ENCODE measurements around the gene EFNA1.
A peak's percentile ranks its signal among the peaks of the same experiment; 100 is the strongest.

EFNA1 gene

GRCh38 chr1:155127105-155127966 is at the start of gene EFNA1:
Gene EFNA1, plus strand, starts transcription at chr1:155127876. Its CDS starts 102 bp downstream, at chr1:155127978.
- DNase-seq (ENCODE audit: low spot score), result peak; percentile 96

GRCh38 chr1:155078469-155079209 is 49.0 kb upstream of the EFNA1 start, which contains the start of gene EFNA3:
Gene EFNA3, plus strand, starts transcription at chr1:155078837. Its CDS starts 105 bp downstream, at chr1:155078942.
- DNase-seq (ENCODE audit: low spot score), result peak; percentile 78

- no peak for DNase-seq (ENCODE audit: low spot score)
These were observed 48.5 kb upstream of the EFNA1 start for GRCh38 chr1:155079210-155079486.

GRCh38 chr1:155079487-155080311 is 48.0 kb upstream of the EFNA1 start:
- no peak for DNase-seq (ENCODE audit: low spot score)

DNA sequence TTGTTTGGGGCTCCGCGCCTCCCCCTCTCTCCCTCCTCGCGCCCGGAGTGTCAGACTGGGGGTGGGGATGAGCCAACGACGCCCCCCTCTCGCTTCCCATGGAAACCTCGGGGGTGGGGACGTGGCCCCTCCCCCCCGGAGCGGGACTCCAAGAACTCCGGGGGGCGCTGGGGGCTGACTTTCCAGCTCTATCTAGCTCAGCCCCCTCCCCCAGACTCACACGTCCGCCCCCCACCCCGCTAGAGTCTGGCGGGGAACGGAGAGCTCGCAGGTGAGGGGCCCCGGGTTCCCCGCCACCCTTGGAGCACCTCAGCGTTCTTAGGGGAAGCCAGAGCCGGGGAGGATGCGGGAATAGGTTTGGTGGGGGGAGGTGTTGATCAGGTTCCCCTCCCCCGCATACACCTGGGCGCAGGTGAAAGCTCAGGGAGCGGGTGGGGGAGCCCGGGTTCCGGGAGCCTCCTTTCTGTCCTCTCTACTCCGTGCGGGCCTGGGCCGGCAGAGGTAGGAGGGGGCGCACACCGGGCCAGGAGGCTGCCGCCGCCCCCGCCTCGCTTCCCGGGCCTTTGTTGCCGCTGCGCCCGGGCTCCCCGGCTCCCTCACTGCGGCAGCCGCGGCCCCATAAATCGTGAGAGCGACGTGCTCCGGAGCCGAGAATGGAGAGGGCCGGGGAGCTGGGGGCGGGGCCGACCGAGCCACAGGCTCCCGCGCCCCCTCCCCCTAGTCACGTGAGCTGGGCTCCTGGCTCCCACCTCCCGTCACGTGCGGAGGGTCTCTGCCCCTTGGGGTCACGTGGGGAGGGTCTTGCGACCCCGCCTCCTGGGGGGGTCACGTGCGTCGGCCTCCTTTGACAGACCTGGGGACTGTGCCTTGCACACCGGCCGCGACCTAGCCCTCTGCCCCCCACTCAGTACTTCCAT is 47.1 kb upstream of the EFNA1 start:
- DNase-seq (ENCODE audit: low spot score), result no peak

- no peak for DNase-seq (ENCODE audit: low spot score)
These were observed 46.0 kb upstream of the EFNA1 start for GRCh38 chr1:155081472-155082300.

- DNase-seq (ENCODE audit: low spot score), result no peak
These were observed 45.2 kb upstream of the EFNA1 start for GRCh38 chr1:155082301-155083051.

GRCh38 chr1:155083052-155083541 is 44.6 kb upstream of the EFNA1 start:
- DNase-seq (ENCODE audit: low spot score), result no peak

DNA sequence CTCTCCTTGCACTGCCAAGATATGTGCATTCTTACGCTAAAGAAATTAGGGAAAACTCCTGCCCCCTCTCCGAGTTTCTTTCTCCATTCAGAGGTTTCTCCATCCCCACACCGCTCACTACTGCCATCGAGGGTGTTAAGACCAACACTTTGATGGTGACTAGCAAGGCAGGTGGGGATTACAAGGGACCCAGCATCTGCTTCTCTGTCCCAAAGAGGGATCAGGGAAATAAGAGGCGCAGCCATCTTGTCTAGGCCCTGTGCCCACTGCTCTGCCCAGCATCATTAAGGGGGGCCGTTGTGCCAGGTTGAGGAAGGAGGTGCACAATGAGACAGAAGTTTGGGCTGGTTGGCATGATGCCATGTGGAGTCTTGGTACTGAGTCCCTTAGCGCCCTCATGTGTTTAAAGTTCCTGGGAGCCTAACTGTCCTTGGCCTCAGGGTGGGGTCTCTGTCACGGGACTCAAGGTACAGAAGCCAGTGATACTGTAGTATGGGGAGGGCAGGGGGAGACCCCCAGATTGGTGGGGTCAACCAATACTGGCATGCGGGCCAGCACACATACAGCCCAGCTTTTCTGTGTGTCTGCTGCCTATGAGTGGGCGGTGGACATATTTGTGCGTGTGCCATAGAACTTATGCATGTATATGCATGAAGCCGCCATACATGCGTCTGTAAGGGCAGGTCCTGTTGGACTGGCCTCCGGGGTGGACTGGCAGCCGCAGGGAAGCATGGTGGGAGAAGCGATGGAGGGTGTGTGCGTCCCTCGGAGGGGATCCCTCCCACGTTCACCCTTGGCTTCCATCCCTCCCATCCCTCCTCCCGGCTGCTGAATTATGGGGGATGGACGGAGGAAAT is 43.6 kb upstream of the EFNA1 start:
- DNase-seq (ENCODE audit: low spot score), result peak; percentile 66

DNA sequence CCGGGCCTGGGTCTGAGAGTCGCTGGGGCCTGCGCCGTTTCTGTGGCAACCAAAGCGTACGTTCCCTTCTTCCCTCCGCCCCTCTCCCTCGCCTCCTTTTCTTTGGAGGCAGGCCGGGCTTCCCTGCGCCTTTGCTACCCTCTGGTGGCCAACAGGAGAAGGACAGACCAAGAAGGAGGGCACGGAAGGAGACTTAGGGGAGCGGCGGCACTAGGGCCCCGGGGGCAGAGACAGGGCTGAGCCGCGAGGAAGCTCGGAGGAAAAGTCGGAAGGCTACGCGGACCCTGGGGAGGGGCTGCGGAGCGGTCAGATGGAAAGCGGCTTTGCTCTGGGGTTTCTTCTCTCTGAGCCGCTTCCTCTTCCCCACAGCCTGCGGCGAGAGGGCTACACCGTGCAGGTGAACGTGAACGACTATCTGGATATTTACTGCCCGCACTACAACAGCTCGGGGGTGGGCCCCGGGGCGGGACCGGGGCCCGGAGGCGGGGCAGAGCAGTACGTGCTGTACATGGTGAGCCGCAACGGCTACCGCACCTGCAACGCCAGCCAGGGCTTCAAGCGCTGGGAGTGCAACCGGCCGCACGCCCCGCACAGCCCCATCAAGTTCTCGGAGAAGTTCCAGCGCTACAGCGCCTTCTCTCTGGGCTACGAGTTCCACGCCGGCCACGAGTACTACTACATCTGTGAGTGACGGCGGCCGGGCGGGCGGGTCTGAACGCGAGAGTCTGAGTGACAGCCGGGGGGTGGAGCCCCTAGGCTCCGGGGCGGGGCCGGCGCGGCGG is 42.8 kb upstream of the EFNA1 start:
- DNase-seq (ENCODE audit: low spot score), result peak; percentile 97

GRCh38 chr1:155085504-155086127 is 42.1 kb upstream of the EFNA1 start:
- no peak for DNase-seq (ENCODE audit: low spot score)

DNA sequence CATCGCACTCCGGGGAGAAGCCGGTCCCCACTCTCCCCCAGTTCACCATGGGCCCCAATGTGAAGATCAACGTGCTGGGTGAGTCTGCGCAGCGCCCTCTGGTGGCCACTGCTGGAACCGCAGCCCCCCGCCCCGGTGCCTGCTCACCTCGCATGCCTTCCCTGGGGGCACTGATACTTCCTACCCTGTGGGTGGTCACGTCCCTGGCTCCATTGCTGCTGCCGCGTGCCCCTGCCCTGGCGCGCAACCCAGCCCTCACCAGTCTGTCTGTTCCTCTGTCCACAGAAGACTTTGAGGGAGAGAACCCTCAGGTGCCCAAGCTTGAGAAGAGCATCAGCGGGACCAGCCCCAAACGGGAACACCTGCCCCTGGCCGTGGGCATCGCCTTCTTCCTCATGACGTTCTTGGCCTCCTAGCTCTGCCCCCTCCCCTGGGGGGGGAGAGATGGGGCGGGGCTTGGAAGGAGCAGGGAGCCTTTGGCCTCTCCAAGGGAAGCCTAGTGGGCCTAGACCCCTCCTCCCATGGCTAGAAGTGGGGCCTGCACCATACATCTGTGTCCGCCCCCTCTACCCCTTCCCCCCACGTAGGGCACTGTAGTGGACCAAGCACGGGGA is 41.4 kb upstream of the EFNA1 start:
- peak; percentile 72 for DNase-seq (ENCODE audit: low spot score)

DNA sequence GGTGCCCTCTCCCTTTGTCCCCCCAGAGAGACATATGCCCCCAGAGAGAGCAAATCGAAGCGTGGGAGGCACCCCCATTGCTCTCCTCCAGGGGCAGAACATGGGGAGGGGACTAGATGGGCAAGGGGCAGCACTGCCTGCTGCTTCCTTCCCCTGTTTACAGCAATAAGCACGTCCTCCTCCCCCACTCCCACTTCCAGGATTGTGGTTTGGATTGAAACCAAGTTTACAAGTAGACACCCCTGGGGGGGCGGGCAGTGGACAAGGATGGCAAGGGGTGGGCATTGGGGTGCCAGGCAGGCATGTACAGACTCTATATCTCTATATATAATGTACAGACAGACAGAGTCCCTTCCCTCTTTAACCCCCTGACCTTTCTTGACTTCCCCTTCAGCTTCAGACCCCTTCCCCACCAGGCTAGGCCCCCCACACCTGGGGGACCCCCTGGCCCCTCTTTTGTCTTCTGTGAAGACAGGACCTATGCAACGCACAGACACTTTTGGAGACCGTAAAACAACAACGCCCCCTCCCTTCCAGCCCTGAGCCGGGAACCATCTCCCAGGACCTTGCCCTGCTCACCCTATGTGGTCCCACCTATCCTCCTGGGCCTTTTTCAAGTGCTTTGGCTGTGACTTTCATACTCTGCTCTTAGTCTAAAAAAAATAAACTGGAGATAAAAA is 40.7 kb upstream of the EFNA1 start:
- no peak for DNase-seq (ENCODE audit: low spot score)

DNA sequence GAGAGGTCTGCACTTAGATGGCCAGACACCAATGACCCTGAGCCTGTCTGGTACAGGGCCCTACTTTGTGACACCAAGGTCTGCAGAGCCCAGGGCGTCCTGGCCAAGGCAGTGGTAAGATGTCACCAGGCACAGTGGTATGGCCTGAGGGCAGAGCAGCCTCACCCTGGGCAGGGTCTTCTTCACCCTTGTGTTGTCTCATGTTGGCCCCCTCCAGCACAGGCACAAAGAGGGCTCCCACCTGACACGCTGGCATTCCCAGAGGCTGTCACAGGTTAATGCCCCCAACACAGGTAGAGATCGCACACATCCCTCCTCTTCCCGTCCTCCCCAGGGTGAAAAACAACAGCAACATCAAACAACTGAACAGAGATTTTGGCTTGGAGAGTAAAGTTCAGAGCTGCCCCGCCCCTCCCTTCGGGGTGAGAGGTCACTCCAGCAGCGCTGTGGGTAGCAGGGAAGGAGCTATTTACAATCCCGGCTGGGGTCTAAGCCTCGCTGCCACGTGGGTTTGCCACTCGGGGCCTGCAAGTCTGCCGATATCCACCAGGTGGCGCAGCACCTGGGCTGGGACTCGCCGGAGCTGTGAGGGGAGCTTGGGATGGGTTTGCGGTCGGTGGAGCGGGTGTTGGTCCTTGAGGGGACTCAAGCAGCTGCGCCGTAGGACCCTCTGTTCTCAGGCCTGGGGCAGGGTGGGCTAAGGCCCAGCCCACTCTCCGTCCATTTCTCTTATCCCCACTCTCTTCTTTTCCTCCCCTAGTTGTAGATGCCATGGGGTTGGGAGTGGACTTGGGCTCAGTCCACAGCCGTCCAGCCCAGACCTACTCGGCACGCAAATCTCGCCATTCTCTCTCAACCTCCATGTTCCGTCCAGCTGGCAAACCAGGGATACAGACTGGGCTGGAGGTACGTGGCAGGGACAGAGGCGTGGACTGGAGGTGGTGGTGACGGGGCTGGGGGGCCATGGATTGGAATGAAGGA is 36.3 kb upstream of the EFNA1 start:
- DNase-seq (ENCODE audit: low spot score), result peak; percentile 79

- DNase-seq (ENCODE audit: low spot score), result no peak
These were observed 35.5 kb upstream of the EFNA1 start for GRCh38 chr1:155092131-155092530.
